Stimulated activated CD8-positive, alpha-beta memory T cell treated with anti-CD3 and anti-CD28 coated beads, Interleukin-15, amount 100 ng/mL, for 48 hours (primary cell): Measurements from ENCODE around the gene EIPR1.

ENCODE experiments used
- DNase-seq, 2 donors: peaks; one replicate each; pipeline ENCODE4 v3.0.0-alpha.2; 2020; ENCODE audit warnings: low read depth in 2 of 2

Gene EIPR1

GRCh38 chr2:3377612-3378432, at the start of gene EIPR1:
Gene EIPR1, minus strand, starts transcription at chr2:3377818. Its CDS starts 129 bp downstream, at chr2:3377689.
- DNase-seq, result peak; percentile 94

- DNase-seq, result no peak
These were observed 49.7 kb upstream of the EIPR1 start for GRCh38 chr2:3427272-3427671.

GRCh38 chr2:3426615-3427014, 49.0 kb upstream of the EIPR1 start:
- no peak for DNase-seq

GRCh38 chr2:3424171-3424795, 46.7 kb upstream of the EIPR1 start:
- no peak for DNase-seq

- peak; percentile 42 to 45 for DNase-seq
These were observed 46.0 kb upstream of the EIPR1 start for GRCh38 chr2:3423492-3424170.

- no peak for DNase-seq
These were observed 44.7 kb upstream of the EIPR1 start for GRCh38 chr2:3422161-3422779.

GRCh38 chr2:3421580-3421979, 44.0 kb upstream of the EIPR1 start:
- no peak for DNase-seq

GRCh38 chr2:3420769-3421397, 43.3 kb upstream of the EIPR1 start:
- DNase-seq, result no peak

GRCh38 chr2:3420076-3420768, 42.6 kb upstream of the EIPR1 start:
- no peak for DNase-seq

GRCh38 chr2:3418766-3419404, 41.3 kb upstream of the EIPR1 start:
- no peak for DNase-seq

GRCh38 chr2:3414133-3414860, 36.7 kb upstream of the EIPR1 start:
- DNase-seq, result no peak

GRCh38 chr2:3413697-3414096, 36.1 kb upstream of the EIPR1 start:
- no peak for DNase-seq

- no peak for DNase-seq
These were observed 33.5 kb upstream of the EIPR1 start for GRCh38 chr2:3411103-3411502.

GRCh38 chr2:3409627-3410170, 32.1 kb upstream of the EIPR1 start:
- no peak for DNase-seq

GRCh38 chr2:3408781-3409180, 31.2 kb upstream of the EIPR1 start:
- DNase-seq, result no peak

GRCh38 chr2:3406501-3406900, 28.9 kb upstream of the EIPR1 start:
- DNase-seq, result no peak

GRCh38 chr2:3405876-3406275, 28.3 kb upstream of the EIPR1 start:
- no peak for DNase-seq

- no peak for DNase-seq
These were observed 27.7 kb upstream of the EIPR1 start for GRCh38 chr2:3405307-3405706.

- DNase-seq, result no peak
These were observed 26.8 kb upstream of the EIPR1 start for GRCh38 chr2:3404349-3404894.
